Tibial nerve (tissue), 3 donors: ENCODE results near the gene GMCL2.

ENCODE experiments used
- POLR2A ChIP-seq, 2 donors: fragments of 450-650 bp; IDR thresholded peaks; one replicate each; pipeline ENCODE4 v1.6.1; 2017; ENCODE audit warnings: antibody characterized with exemption in 2 of 2, mild to moderate bottlenecking in 2 of 2, moderate library complexity in 2 of 2
- TF ChIP-seq, protein P1 (sequence below), 5 experiments: fragments of 200-600 bp in 3 of 5; fragments of 450-650 bp in 2 of 5; sonication (generic) in 3 of 5; IDR thresholded peaks; one replicate each; pipeline ENCODE4 v1.5.1; 2016 to 2019; ENCODE audit warnings: antibody characterized with exemption in 5 of 5, mild to moderate bottlenecking in 3 of 5, moderate library complexity in 2 of 5

DNA sequence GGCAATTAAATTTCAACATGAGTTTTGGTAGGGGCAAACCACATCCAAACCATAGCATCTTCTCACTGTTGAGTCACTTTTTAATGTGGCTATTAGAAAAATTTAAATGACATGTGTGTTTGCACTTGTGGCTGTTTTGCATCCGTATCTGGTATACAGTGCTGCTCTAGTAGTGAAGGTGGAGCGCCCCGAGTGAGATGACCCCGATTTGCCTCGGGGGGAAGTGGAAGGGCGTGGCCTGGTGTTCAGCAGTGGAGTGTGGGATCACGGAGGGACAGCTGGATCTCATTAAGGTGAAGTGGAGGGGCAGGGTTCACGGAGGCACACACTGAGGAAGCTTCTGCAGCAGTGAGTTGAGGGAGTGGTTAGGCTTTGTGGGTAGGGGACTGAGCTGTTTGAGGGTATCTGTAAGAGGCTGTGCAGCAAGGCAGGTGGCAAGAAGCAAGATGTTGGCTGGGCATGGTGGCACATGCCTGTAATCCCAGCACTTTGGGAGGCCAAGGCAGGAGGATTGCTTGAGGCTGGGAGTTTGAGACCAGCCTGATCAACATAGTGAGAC lies 6.2 kb upstream of the GMCL2 start:
- TF ChIP-seq, protein P1, sequence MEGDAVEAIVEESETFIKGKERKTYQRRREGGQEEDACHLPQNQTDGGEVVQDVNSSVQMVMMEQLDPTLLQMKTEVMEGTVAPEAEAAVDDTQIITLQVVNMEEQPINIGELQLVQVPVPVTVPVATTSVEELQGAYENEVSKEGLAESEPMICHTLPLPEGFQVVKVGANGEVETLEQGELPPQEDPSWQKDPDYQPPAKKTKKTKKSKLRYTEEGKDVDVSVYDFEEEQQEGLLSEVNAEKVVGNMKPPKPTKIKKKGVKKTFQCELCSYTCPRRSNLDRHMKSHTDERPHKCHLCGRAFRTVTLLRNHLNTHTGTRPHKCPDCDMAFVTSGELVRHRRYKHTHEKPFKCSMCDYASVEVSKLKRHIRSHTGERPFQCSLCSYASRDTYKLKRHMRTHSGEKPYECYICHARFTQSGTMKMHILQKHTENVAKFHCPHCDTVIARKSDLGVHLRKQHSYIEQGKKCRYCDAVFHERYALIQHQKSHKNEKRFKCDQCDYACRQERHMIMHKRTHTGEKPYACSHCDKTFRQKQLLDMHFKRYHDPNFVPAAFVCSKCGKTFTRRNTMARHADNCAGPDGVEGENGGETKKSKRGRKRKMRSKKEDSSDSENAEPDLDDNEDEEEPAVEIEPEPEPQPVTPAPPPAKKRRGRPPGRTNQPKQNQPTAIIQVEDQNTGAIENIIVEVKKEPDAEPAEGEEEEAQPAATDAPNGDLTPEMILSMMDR (IDR thresholded peaks at IDR 0.05), result no peak
- no peak for TF ChIP-seq POLR2A (IDR thresholded peaks at IDR 0.05)
